OCI-LY1 (cell line): ENCODE data around the gene CLTCL1.
A peak's percentile ranks its signal among the peaks of the same experiment; 100 is the strongest.

Source experiments
- H2AFZ ChIP-seq: fragments of 200-600 bp; sonication (generic), shearing (Covaris generic); 2 replicates; pipeline ENCODE4 v1.6.0; 2014; ENCODE audit warnings: antibody characterized with exemption, mild to moderate bottlenecking, low read length
- H3F3A ChIP-seq: fragments of 200-600 bp; sonication (generic), shearing (Covaris generic); 2 replicates; pipeline ENCODE4 v1.6.0; 2014; ENCODE audit warnings: mild to moderate bottlenecking, antibody characterized with exemption, low read length, moderate library complexity; ENCODE audit not compliant: insufficient read depth
- H3K27ac ChIP-seq: fragments of 200-600 bp; sonication (generic); 2 replicates; pipeline ENCODE4 v1.5.1; 2014; ENCODE audit warnings: low read length, mixed run types, mild to moderate bottlenecking, low read depth; ENCODE audit not compliant: poor library complexity, severe bottlenecking
- H3K27me3 ChIP-seq: fragments of 200-600 bp; sonication (generic); 2 replicates; pipeline ENCODE4 v1.6.0; 2014; ENCODE audit warnings: antibody characterized with exemption, mild to moderate bottlenecking, low read length, moderate library complexity; ENCODE audit not compliant: insufficient read depth
- H3K36me3 ChIP-seq: fragments of 200-600 bp; sonication (generic); 2 replicates; pipeline ENCODE4 v1.6.1; 2014; ENCODE audit warnings: mild to moderate bottlenecking, antibody characterized with exemption, low read length, moderate library complexity, mixed read lengths; ENCODE audit not compliant: insufficient read depth
- H3K4me1 ChIP-seq: fragments of 200-600 bp; sonication (generic); 2 replicates; pipeline ENCODE4 v1.5.1; 2014; ENCODE audit warnings: mild to moderate bottlenecking, low read length, moderate library complexity; ENCODE audit not compliant: insufficient read depth, severe bottlenecking
- H3K4me2 ChIP-seq: fragments of 200-600 bp; sonication (generic), shearing (Covaris generic); 2 replicates; pipeline ENCODE4 v1.6.1; 2014; ENCODE audit warnings: low read length
- H3K4me3 ChIP-seq: fragments of 200-600 bp; sonication (generic); 2 replicates; pipeline ENCODE4 v1.5.1; 2014; ENCODE audit warnings: low read length, low read depth, mild to moderate bottlenecking, mixed read lengths; ENCODE audit not compliant: poor library complexity, severe bottlenecking
- H3K79me2 ChIP-seq: fragments of 200-600 bp; shearing (Covaris generic); 2 replicates; pipeline ENCODE4 v1.6.1; 2016; ENCODE audit warnings: mixed run types, low read length, mixed read lengths; ENCODE audit not compliant: insufficient read depth
- H3K9ac ChIP-seq: fragments of 200-600 bp; sonication (generic), shearing (Covaris generic); 2 replicates; pipeline ENCODE4 v1.6.1; 2014; ENCODE audit warnings: mild to moderate bottlenecking, low read length, mixed read lengths
- H3K9me2 ChIP-seq: fragments of 200-600 bp; sonication (generic), shearing (Covaris generic); 2 replicates; pipeline ENCODE4 v1.6.1; 2014; ENCODE audit warnings: low read depth, mild to moderate bottlenecking, low read length, mixed read lengths
- H3K9me3 ChIP-seq: fragments of 200-600 bp; shearing (Covaris generic); 2 replicates; pipeline ENCODE4 v1.6.1; 2014; ENCODE audit warnings: low read length, mixed read lengths
- H4K20me1 ChIP-seq: fragments of 200-600 bp; sonication (generic), shearing (Covaris generic); 2 replicates; pipeline ENCODE4 v1.6.0; 2016; ENCODE audit warnings: mild to moderate bottlenecking, low read length; ENCODE audit not compliant: insufficient read depth
- EZH2 ChIP-seq: fragments of 200-600 bp; sonication (generic), shearing (Covaris generic); IDR thresholded peaks from 2 replicates; pipeline ENCODE4 v1.8.0; 2017; ENCODE audit warnings: borderline replicate concordance, mixed run types, mild to moderate bottlenecking, antibody characterized with exemption, low read length, moderate library complexity, mixed read lengths
- TF ChIP-seq, protein P1 (sequence below): fragments of 200-600 bp; sonication (generic), shearing (Covaris generic); IDR thresholded peaks from 2 replicates; pipeline ENCODE4 v1.5.1; 2017; ENCODE audit warnings: mild to moderate bottlenecking, antibody characterized with exemption, low read length, moderate library complexity, mixed read lengths

The CLTCL1 gene

GRCh38 chr22:19271273-19271855 is 20.2 kb downstream of the CLTCL1 start:
- H3K79me2 ChIP-seq, result no peaks in the 10 kb centered on the region
- no peak overlapping the region for H3K9ac ChIP-seq
- H4K20me1 ChIP-seq, result no peaks in the 10 kb centered on the region
- H3K9me2 ChIP-seq, result no peaks in the 10 kb centered on the region
- H3K4me2 ChIP-seq, result no peak overlapping the region
- no peaks in the 10 kb centered on the region; the same call in 1 of the 2 replicates for H3F3A ChIP-seq
- H3K27me3 ChIP-seq, result no peaks in the 10 kb centered on the region
- H3K4me1 ChIP-seq, result no peaks in the 10 kb centered on the region
- no peak overlapping the region for H3K4me3 ChIP-seq
- TF ChIP-seq EZH2, result no peak
- TF ChIP-seq, protein P1, sequence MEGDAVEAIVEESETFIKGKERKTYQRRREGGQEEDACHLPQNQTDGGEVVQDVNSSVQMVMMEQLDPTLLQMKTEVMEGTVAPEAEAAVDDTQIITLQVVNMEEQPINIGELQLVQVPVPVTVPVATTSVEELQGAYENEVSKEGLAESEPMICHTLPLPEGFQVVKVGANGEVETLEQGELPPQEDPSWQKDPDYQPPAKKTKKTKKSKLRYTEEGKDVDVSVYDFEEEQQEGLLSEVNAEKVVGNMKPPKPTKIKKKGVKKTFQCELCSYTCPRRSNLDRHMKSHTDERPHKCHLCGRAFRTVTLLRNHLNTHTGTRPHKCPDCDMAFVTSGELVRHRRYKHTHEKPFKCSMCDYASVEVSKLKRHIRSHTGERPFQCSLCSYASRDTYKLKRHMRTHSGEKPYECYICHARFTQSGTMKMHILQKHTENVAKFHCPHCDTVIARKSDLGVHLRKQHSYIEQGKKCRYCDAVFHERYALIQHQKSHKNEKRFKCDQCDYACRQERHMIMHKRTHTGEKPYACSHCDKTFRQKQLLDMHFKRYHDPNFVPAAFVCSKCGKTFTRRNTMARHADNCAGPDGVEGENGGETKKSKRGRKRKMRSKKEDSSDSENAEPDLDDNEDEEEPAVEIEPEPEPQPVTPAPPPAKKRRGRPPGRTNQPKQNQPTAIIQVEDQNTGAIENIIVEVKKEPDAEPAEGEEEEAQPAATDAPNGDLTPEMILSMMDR, result no peak
- no peaks in the 10 kb centered on the region; the same call in 1 of the 2 replicates for H3K36me3 ChIP-seq
- no peak overlapping the region for H2AFZ ChIP-seq
- no peak overlapping the region for H3K27ac ChIP-seq
- H3K9me3 ChIP-seq, result peaks cover 5% of the 10 kb centered on the region; the same call in 1 of the 2 replicates

DNA sequence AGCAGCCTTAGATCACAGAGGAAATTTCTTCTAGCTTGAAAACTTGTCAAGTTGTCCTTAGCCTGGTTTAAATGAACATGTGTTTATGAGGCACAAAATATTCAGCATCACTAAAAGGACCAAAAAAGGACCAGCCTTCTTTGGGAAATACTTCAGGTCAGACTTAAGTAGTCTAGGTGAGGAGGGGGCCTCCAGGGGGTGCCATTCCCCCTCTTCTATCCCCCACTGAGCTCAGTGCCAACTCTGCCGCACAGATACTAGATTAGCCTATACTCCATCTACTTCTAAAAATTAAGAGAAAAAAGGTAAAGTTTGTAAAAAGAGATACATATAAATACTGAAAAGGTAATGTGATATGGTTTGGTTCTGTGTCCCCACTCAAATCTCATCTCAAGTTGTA is 20.6 kb downstream of the CLTCL1 start:
- peaks cover 8% of the 10 kb centered on the region for H3K9me3 ChIP-seq
- TF ChIP-seq, protein P1, result peak; percentile 8; the same call in 1 of the 2 replicates
- no peak for TF ChIP-seq EZH2
- H3F3A ChIP-seq, result no peaks in the 10 kb centered on the region; the same call in 1 of the 2 replicates
- H2AFZ ChIP-seq, result no peak overlapping the region
- no peak overlapping the region for H3K4me3 ChIP-seq
- no peaks in the 10 kb centered on the region; the same call in 1 of the 2 replicates for H3K36me3 ChIP-seq
- H3K79me2 ChIP-seq, result no peaks in the 10 kb centered on the region
- H3K9ac ChIP-seq, result no peak overlapping the region
- no peaks in the 10 kb centered on the region for H3K27me3 ChIP-seq
- no peak overlapping the region for H3K4me2 ChIP-seq
- no peaks in the 10 kb centered on the region for H3K9me2 ChIP-seq
- H4K20me1 ChIP-seq, result no peaks in the 10 kb centered on the region
- no peaks in the 10 kb centered on the region for H3K4me1 ChIP-seq
- H3K27ac ChIP-seq, result no peak overlapping the region

GRCh38 chr22:19266547-19267086 is 24.9 kb downstream of the CLTCL1 start:
- no peaks in the 10 kb centered on the region for H3K79me2 ChIP-seq
- no peaks in the 10 kb centered on the region; the same call in 1 of the 2 replicates for H3K36me3 ChIP-seq
- H3K9me2 ChIP-seq, result no peaks in the 10 kb centered on the region

More at GRCh38 chr22:19266547-19267086, 24.9 kb downstream of the CLTCL1 start:
- H4K20me1 ChIP-seq, result no peaks in the 10 kb centered on the region
- no peak overlapping the region for H3K27ac ChIP-seq
- H3K4me1 ChIP-seq, result no peaks in the 10 kb centered on the region
- no peak overlapping the region for H2AFZ ChIP-seq
- no peak overlapping the region for H3K4me2 ChIP-seq
- no peak overlapping the region for H3K4me3 ChIP-seq
- TF ChIP-seq EZH2, result no peak
- TF ChIP-seq, protein P1, result no peak
- no peaks in the 10 kb centered on the region for H3K27me3 ChIP-seq
- H3K9me3 ChIP-seq, result peaks cover 8% of the 10 kb centered on the region
- H3F3A ChIP-seq, result no peaks in the 10 kb centered on the region; the same call in 1 of the 2 replicates
- H3K9ac ChIP-seq, result no peak overlapping the region
